ENCODE measurements around the gene DMAP1. TPM values are rescaled to one million over a fixed set of nuclear protein-coding genes. Genes with fewer than 3 reads are reported as not detected.

Gene DMAP1
- total and polyA plus RNA-seq, 9 of the 15 experiments (the other 6 are each of a cell fraction or from before 2014, with no cell fraction given), result 1.5 to 51.2 (median 30.3) TPM

DNA sequence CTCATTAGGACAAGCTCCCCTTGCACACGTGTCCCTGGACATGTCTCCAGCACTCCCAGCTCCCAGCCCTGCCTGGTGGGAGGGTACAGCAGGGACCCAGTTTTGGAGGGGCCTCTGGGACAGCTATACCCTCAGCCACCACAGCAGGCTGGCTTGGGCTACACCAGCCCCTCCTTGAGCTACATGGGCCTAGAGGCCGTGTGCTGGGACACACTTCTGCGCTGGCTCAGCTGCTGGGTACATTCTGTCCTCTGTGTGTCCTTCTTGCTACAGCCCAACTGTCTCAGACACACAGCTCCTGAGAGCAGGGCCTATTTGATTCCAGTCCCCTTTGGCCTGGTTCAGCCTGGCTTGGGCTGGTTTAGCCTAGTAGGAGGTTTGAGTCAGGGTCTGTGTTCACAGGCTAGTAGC lies 26.7 kb downstream of the DMAP1 start:
- WGBS (ENCODE audit: insufficient coverage, low coverage, missing lambda C conversion rate), result 80% methylated on average over 3 of the region's 3 CpGs
- no peak for ATAC-seq
- H4K20me1 ChIP-seq (replicated peaks; ENCODE audit: control insufficient read depth, insufficient read depth, low read length), result peaks cover 22% of the 10 kb centered on the region
- no peaks in the 10 kb centered on the region for H3K9me3 ChIP-seq (replicated peaks; ENCODE audit: control insufficient read depth, insufficient read depth, low read depth, low read length)
- H3K4me1 ChIP-seq (replicated peaks in 1 of 2; ENCODE audit: control insufficient read depth in 2 of 2, insufficient read depth in 2 of 2, low read length in 2 of 2), result peaks cover 23 to 35% of the 10 kb centered on the region in 2 experiments; a peak in 4 of 5 replicates
- TF ChIP-seq ATF4 (CRISPR knock-in tag; IDR thresholded peaks at IDR 0.05) (no peak), RNF2 (IDR thresholded peaks at IDR 0.05) (no peak), SMC3 (conservative IDR thresholded peaks at IDR 0.05; ENCODE audit: insufficient read depth, low read depth, low read length) (no peak), ZNF740 (CRISPR knock-in tag; IDR thresholded peaks at IDR 0.05) (0 out of 2 replicates have a peak, but pooled peaks have one; percentile 9), ZNF740 (tag; IDR thresholded peaks at IDR 0.05) (no peak)
- TF ChIP-seq, protein P1, sequence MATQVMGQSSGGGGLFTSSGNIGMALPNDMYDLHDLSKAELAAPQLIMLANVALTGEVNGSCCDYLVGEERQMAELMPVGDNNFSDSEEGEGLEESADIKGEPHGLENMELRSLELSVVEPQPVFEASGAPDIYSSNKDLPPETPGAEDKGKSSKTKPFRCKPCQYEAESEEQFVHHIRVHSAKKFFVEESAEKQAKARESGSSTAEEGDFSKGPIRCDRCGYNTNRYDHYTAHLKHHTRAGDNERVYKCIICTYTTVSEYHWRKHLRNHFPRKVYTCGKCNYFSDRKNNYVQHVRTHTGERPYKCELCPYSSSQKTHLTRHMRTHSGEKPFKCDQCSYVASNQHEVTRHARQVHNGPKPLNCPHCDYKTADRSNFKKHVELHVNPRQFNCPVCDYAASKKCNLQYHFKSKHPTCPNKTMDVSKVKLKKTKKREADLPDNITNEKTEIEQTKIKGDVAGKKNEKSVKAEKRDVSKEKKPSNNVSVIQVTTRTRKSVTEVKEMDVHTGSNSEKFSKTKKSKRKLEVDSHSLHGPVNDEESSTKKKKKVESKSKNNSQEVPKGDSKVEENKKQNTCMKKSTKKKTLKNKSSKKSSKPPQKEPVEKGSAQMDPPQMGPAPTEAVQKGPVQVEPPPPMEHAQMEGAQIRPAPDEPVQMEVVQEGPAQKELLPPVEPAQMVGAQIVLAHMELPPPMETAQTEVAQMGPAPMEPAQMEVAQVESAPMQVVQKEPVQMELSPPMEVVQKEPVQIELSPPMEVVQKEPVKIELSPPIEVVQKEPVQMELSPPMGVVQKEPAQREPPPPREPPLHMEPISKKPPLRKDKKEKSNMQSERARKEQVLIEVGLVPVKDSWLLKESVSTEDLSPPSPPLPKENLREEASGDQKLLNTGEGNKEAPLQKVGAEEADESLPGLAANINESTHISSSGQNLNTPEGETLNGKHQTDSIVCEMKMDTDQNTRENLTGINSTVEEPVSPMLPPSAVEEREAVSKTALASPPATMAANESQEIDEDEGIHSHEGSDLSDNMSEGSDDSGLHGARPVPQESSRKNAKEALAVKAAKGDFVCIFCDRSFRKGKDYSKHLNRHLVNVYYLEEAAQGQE (IDR thresholded peaks at IDR 0.05; ENCODE audit: borderline replicate concordance), result peak; percentile 40; the same call in 1 of the 2 replicates
- TF ChIP-seq, protein P1 (CRISPR knock-in tag; IDR thresholded peaks at IDR 0.05; ENCODE audit: low read depth), result no peak
- no peak overlapping the region for H3K4me3 ChIP-seq
- in situ Hi-C loops (cut with MboI) (no loop called here), intact Hi-C loops (cut with micrococcal nuclease) (loop anchor here (2.0 kb wide), 1 partner anchor 51 kb away; no protein-coding TSS in a partner anchor)
- BruUV-seq (replicated peaks), result no TSS peak
- ChIA-PET CTCF (ENCODE audit: low intra/inter-chr PET ratio) (no interaction called here), POLR2A (interaction anchor here (0.6 to 1.7 kb wide), 9 partner anchors 10 to 1455 kb away, joined by 3 to 6 read pairs (median 3); no protein-coding TSS in a partner anchor)
- H3K9ac ChIP-seq (ENCODE audit: insufficient read depth in 1 of 2, low read depth in 2 of 2, low read length in 2 of 2), result peak overlapping the region in 1 of 2 experiments; percentile 68; a peak in 2 of 4 replicates
- H3K79me2 ChIP-seq (ENCODE audit: control insufficient read depth, insufficient read depth, low read length), result no peaks in the 10 kb centered on the region
- no peak overlapping the region for H3K27ac ChIP-seq (ENCODE audit: extremely low read depth, low read depth, low read length)
- no peak overlapping the region for H3K4me2 ChIP-seq (ENCODE audit: insufficient read depth, low read length)
- FAIRE-seq, result no peak
- H2AFZ ChIP-seq (ENCODE audit: low read depth, low read length), result no peak overlapping the region
- peaks cover 9% of the 10 kb centered on the region for H3K9me1 ChIP-seq (ENCODE audit: control insufficient read depth, insufficient read depth, low read length)
- H3K36me3 ChIP-seq (ENCODE audit: control insufficient read depth, insufficient read depth, low read length), result peaks cover 21% of the 10 kb centered on the region
- DNase-seq (ENCODE audit: extremely low read depth in 1 of 4, low spot score in 3 of 4), result no peak
- H3K27me3 ChIP-seq (ENCODE audit: control insufficient read depth in 2 of 2, insufficient read depth in 2 of 2, low read length in 2 of 2), result no peaks in the 10 kb centered on the region

Measured in K562 (cell line).